Thymus (tissue), 11 donors: ENCODE data around the gene TMEM184B. TPM values are rescaled to one million over a fixed set of nuclear protein-coding genes. Genes with fewer than 3 reads are reported as not detected.

Experiments
- DNase-seq, 9 donors: peaks; one replicate each; pipeline ENCODE4 v3.0.0-alpha.2; 2013; ENCODE audit warnings: low spot score in 9 of 9, low read depth in 6 of 9, missing footprints in 1 of 9
- H3K27ac ChIP-seq, 2 donors: one replicate each; pipeline ENCODE4 v1.5.1; 2013; ENCODE audit warnings: control low read depth in 1 of 2, low read depth in 1 of 2, low read length in 1 of 2, mild to moderate bottlenecking in 1 of 2, moderate library complexity in 1 of 2
- H3K27me3 ChIP-seq, 2 donors: one replicate each; pipeline ENCODE4 v1.5.1; 2013; ENCODE audit warnings: low read length in 1 of 2; ENCODE audit not compliant: control insufficient read depth in 2 of 2, insufficient read depth in 1 of 2
- H3K36me3 ChIP-seq, 2 donors: one replicate each; pipeline ENCODE4 v1.5.1; 2013; ENCODE audit warnings: low read length in 1 of 2, mild to moderate bottlenecking in 1 of 2, moderate library complexity in 1 of 2; ENCODE audit not compliant: control insufficient read depth in 2 of 2, insufficient read depth in 2 of 2
- H3K4me1 ChIP-seq, 2 donors: one replicate each; pipeline ENCODE4 v1.5.1; 2013; ENCODE audit warnings: low read length in 2 of 2; ENCODE audit not compliant: control insufficient read depth in 2 of 2, insufficient read depth in 2 of 2
- H3K4me3 ChIP-seq, 2 donors: one replicate each; pipeline ENCODE4 v1.5.1; 2013; ENCODE audit warnings: low read length in 2 of 2, control low read depth in 1 of 2, mild to moderate bottlenecking in 1 of 2
- H3K9me3 ChIP-seq, 2 donors: one replicate each; pipeline ENCODE4 v1.5.1; 2013; ENCODE audit warnings: low read length in 1 of 2, mild to moderate bottlenecking in 1 of 2; ENCODE audit not compliant: control insufficient read depth in 2 of 2, insufficient read depth in 1 of 2
- WGBS: extraction: QIAGEN DNeasy Blood & Tissue Kit; methylation state at CpG from one replicate; pipeline ENCODE4 v1.1.7; 2013; 5-methylcytosine and 5-hydroxymethylcytosine counted together
- polyA plus RNA-seq: library from polyadenylated mRNA; stranded (reverse); fragments of 200-250 nt; gene quantifications from one replicate; pipeline ENCODE4 v1.2.3, GENCODE V29; 2013
- total RNA-seq: library from RNA; stranded (reverse); fragments of 120-200 nt; gene quantifications from one replicate; pipeline ENCODE4 v1.2.4, GENCODE V29; 2013
- donor health status: healthy.

TMEM184B gene
- total and polyA plus RNA-seq, 2 donors, result 2.7 to 11.2 TPM

DNA sequence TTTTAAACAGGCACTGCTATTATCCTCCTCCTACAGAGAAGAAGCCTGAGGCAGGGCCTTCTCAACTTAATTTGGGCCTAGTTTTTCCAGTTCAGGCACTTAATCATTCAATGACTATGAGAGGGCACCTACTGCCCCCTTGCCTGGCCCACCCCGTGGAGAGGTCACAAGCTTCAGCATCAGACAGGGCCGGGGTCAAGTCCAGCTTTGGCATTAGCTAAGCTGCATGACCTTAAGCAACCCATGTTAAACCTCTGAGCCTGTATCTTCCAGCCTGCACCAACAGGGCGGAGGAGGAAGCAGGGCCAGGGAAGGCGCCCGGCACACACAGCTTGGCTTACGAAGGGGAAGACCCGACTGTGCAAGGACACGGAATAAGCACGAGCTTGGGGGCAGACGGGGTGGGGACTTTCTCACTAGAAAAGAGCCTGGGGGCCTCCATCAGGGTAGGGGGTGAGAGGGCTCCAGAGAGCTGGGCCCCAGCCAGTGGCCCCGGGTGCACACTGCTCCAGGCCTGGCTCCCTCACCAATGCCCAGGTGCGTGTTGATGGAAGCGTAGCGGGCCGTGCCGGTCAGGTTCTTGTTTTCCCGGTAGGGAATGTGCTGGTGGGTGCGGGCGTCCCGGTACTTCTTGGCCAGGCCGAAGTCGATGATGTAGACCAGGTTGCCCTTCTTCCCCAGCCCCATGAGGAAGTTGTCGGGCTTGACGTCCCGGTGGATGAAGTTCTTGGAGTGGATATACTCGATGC, 27.6 kb upstream of the TMEM184B start:
- Histone ChIP-seq H3K4me3 (no peak overlapping the region), H3K27me3 (no peaks in the 10 kb centered on the region), H3K4me1 (peaks cover 0 to 10% of the 10 kb centered on the region in 2 donors), H3K9me3 (no peaks in the 10 kb centered on the region), H3K27ac (no peak overlapping the region), H3K36me3 (peaks cover 78 to 80% of the 10 kb centered on the region in 2 donors)
- no peak for DNase-seq
- 98% methylated on average over 26 of the region's 26 CpGs for WGBS

GRCh38 chr22:38299770-38300102, 26.9 kb upstream of the TMEM184B start:
- WGBS, result 95% methylated on average over 12 of the region's 12 CpGs
- Histone ChIP-seq H3K27ac (no peak overlapping the region), H3K36me3 (peaks cover 82 to 87% of the 10 kb centered on the region in 2 donors), H3K9me3 (no peaks in the 10 kb centered on the region), H3K4me1 (peaks cover 0 to 10% of the 10 kb centered on the region in 2 donors), H3K4me3 (no peak overlapping the region), H3K27me3 (no peaks in the 10 kb centered on the region)
- no peak for DNase-seq

GRCh38 chr22:38298312-38299005, 25.6 kb upstream of the TMEM184B start:
- no peak for DNase-seq
- 97% methylated on average over 25 of the region's 25 CpGs for WGBS
- Histone ChIP-seq H3K36me3 (peaks cover 87 to 88% of the 10 kb centered on the region in 2 donors), H3K9me3 (no peaks in the 10 kb centered on the region), H3K27ac (no peak overlapping the region), H3K4me1 (no peaks in the 10 kb centered on the region), H3K27me3 (no peaks in the 10 kb centered on the region), H3K4me3 (no peak overlapping the region)

DNA sequence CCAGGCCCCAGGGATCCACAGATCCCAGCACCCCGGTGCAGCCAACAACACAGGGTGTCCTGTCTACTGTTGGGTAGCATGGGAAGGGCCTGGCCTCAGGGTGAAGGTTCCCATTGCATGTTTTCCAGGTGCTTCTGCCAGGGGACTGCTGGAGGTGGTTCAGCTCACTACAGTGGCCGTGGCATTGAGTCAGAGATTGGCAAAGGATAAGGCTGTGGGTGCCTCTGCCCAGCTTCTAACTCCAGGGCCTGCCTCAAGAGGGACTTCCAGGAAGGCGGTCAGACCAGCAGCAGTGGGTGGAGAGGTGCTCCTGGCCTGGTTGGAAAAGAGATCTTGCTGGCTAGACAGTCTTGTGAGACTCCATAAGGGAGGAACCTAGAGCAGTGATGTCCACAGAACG, 23.6 kb upstream of the TMEM184B start:
- no peaks in the 10 kb centered on the region for H3K9me3 ChIP-seq
- no peak overlapping the region for H3K4me3 ChIP-seq
- no peak for DNase-seq
- H3K27ac ChIP-seq, result no peak overlapping the region
- 95% methylated on average over 4 of the region's 4 CpGs for WGBS
- H3K36me3 ChIP-seq, result peaks cover 82 to 89% of the 10 kb centered on the region in 2 donors
- no peaks in the 10 kb centered on the region for H3K27me3 ChIP-seq
- no peaks in the 10 kb centered on the region for H3K4me1 ChIP-seq

DNA sequence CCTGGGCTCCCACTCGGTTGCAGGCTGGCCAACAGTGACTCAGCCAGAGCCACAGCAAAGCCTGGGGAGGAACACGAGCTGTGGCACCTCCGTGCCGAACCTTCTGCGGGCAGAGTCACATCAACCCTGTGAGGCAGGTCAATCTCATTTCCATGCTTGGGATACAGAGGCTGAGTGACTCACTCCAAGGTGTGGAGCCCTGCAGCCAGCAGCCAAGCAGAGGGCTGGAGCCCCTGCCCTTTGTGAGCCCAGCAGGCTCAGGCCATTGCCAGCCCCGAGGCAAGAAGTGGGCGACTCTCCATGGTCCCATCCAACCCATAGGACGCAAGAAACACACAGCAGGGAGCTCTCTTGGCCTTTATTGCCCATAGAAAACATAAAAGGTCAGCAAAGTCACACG, 23.1 kb upstream of the TMEM184B start:
- no peak for DNase-seq
- WGBS, result 93% methylated on average over 9 of the region's 9 CpGs

DNA sequence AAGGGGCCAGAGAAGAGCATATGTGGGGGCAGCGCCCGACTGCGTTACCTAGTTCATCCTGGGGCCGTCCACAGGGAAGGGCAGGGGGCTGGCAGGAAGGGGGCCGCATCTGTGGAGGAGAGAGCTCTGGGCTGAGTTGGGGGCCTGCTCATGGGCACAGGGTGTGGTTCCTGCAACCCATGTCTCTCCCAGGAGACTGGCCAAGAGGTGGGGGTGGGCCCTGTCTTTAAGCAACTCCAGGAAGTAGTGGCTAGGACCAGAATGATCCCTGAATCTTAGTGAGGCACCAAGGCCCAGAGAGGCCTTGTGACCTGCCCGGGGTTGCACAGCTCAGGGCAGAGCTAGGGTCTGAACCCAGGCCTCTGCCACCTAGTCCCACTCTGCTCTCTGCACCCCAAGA, 22.5 kb upstream of the TMEM184B start:
- Histone ChIP-seq H3K27ac (no peak overlapping the region), H3K9me3 (no peaks in the 10 kb centered on the region), H3K4me3 (no peak overlapping the region), H3K36me3 (peaks cover 77 to 83% of the 10 kb centered on the region in 2 donors), H3K27me3 (no peaks in the 10 kb centered on the region), H3K4me1 (peaks cover 0 to 2% of the 10 kb centered on the region in 2 donors)
- WGBS, result 95% methylated on average over 6 of the region's 6 CpGs
- no peak for DNase-seq

More for the DNA sequence above, 23.1 kb upstream of the TMEM184B start:
- no peaks in the 10 kb centered on the region for H3K4me1 ChIP-seq
- H3K36me3 ChIP-seq, result peaks cover 82 to 86% of the 10 kb centered on the region in 2 donors
- H3K27me3 ChIP-seq, result no peaks in the 10 kb centered on the region
- H3K27ac ChIP-seq, result no peak overlapping the region
- no peaks in the 10 kb centered on the region for H3K9me3 ChIP-seq
- no peak overlapping the region for H3K4me3 ChIP-seq

DNA sequence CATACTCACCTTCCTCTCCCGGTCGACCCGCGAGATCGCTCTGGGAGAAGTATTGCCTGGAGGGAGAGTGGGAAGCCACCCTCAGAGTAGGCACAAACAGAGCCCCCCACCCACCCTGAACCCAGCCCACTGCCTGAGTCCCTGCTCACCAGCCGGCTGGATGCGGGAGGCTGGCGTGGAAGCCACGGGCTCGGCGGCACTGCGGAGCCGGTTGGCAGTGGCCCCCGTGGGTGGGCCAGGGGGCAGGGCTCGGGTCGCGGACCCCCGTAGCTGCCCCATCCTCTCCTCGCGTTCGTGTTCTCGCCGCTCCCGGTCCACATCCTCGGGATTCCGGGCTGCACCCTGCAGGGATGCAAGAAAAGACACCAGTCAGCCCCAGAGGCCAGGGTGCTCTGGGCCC, 21.4 kb upstream of the TMEM184B start:
- H3K4me3 ChIP-seq, result no peak overlapping the region
- no peaks in the 10 kb centered on the region for H3K27me3 ChIP-seq
- DNase-seq, result no peak
- no peaks in the 10 kb centered on the region for H3K9me3 ChIP-seq
- no peak overlapping the region for H3K27ac ChIP-seq
- H3K4me1 ChIP-seq, result peaks cover 0 to 3% of the 10 kb centered on the region in 2 donors
- peaks cover 66 to 83% of the 10 kb centered on the region in 2 donors for H3K36me3 ChIP-seq
- 99% methylated on average over 26 of the region's 26 CpGs for WGBS

DNA sequence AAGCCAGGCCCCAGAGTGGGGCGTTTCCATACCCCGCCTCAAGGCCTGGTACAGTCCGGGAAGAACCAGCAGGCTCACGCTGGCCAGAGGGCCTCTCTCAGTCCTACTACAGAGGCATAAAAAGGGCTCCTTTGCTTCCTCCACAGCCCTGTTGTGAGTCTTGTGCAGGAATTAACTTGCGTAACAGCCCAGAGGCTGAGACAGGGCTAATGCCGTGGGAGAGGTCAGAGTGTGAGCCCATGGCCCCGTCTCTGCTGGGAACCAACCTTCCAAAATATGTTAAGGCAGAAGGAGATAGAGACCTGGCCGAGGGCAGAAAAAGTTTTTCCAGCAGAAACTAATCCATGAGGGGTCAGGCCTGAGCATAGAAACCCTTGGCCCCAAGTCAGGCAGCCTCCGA, 19.9 kb upstream of the TMEM184B start:
- Histone ChIP-seq H3K4me1 (peaks cover 0 to 3% of the 10 kb centered on the region in 2 donors), H3K36me3 (peaks cover 52 to 71% of the 10 kb centered on the region in 2 donors), H3K27me3 (no peaks in the 10 kb centered on the region), H3K9me3 (no peaks in the 10 kb centered on the region), H3K27ac (no peak overlapping the region), H3K4me3 (no peak overlapping the region)
- 97% methylated on average over 9 of the region's 9 CpGs for WGBS
- DNase-seq, result no peak

- Histone ChIP-seq H3K9me3 (no peaks in the 10 kb centered on the region), H3K27ac (no peak overlapping the region), H3K36me3 (peaks cover 38 to 59% of the 10 kb centered on the region in 2 donors), H3K27me3 (no peaks in the 10 kb centered on the region), H3K4me1 (peaks cover 0 to 3% of the 10 kb centered on the region in 2 donors), H3K4me3 (no peak overlapping the region)
- no peak for DNase-seq
- 94% methylated on average over 22 of the region's 22 CpGs for WGBS
Measured at GRCh38 chr22:38291201-38291777, 18.5 kb upstream of the TMEM184B start.
